GM13977 (cell line): ENCODE results near the gene PGD.

Experiments
- DNase-seq: peaks from one replicate; pipeline ENCODE4 v3.0.0; 2012; ENCODE audit warnings: low spot score
- in situ Hi-C: fragments of 300-500 bp; cut with MboI; formaldehyde crosslinking; loops from one replicate; pipeline ENCODE4 v1.12.0; 2022; ENCODE audit warnings: low sequenced_read_pairs, low pct_unique_long_range_greater_than_20kb, mixed read lengths, inconsistent platforms; ENCODE audit not compliant: unreplicated experiment
- TF ChIP-seq, protein P1 (sequence below): IDR thresholded peaks from 2 replicates; pipeline ENCODE4 v1.5.1; 2012; ENCODE audit warnings: mild to moderate bottlenecking, control low read depth; ENCODE audit not compliant: insufficient read depth; ENCODE audit errors: extremely low read depth, missing control alignments

The PGD gene

GRCh38 chr1:10434590-10434989 lies 35.7 kb downstream of the PGD start:
- TF ChIP-seq, protein P1, sequence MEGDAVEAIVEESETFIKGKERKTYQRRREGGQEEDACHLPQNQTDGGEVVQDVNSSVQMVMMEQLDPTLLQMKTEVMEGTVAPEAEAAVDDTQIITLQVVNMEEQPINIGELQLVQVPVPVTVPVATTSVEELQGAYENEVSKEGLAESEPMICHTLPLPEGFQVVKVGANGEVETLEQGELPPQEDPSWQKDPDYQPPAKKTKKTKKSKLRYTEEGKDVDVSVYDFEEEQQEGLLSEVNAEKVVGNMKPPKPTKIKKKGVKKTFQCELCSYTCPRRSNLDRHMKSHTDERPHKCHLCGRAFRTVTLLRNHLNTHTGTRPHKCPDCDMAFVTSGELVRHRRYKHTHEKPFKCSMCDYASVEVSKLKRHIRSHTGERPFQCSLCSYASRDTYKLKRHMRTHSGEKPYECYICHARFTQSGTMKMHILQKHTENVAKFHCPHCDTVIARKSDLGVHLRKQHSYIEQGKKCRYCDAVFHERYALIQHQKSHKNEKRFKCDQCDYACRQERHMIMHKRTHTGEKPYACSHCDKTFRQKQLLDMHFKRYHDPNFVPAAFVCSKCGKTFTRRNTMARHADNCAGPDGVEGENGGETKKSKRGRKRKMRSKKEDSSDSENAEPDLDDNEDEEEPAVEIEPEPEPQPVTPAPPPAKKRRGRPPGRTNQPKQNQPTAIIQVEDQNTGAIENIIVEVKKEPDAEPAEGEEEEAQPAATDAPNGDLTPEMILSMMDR, result no peak
- in situ Hi-C loops, result loop anchor here (10.0 kb wide), 1 partner anchor 50 kb away; no protein-coding TSS in a partner anchor
- no peak for DNase-seq

DNA sequence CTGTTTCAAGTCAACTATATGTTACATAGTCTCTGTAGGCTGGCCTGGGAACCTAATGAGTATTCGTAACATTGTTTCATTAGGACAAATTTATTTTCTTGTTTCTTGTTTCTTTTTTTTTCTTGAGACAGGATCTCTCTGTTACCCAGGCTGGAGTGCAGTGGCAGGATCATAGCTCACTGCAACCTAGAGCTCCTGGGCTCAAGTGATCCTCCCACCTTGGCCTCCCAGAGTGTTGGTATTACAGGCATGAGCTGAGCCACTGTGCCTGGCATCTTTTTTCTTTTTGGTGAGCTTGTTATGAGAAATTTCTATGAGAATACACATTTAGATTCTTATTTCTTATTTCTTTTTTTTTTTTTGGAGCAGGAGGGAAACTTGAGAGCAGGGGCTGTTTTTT lies 38.2 kb downstream of the PGD start:
- no peak for DNase-seq
- in situ Hi-C loops, result loop anchor here (10.0 kb wide), 1 partner anchor 48 kb away; no protein-coding TSS in a partner anchor
- TF ChIP-seq, protein P1, result no peak

GRCh38 chr1:10438677-10439163 lies 39.9 kb downstream of the PGD start:
- TF ChIP-seq, protein P1, result no peak
- no peak for DNase-seq
- in situ Hi-C loops, result loop anchor here (10.0 kb wide), 1 partner anchor 46 kb away; no protein-coding TSS in a partner anchor

- no peak for DNase-seq
- in situ Hi-C loops, result no loop called here
- TF ChIP-seq, protein P1, result no peak
Measured at GRCh38 chr1:10440305-10440704, 41.4 kb downstream of the PGD start.

DNA sequence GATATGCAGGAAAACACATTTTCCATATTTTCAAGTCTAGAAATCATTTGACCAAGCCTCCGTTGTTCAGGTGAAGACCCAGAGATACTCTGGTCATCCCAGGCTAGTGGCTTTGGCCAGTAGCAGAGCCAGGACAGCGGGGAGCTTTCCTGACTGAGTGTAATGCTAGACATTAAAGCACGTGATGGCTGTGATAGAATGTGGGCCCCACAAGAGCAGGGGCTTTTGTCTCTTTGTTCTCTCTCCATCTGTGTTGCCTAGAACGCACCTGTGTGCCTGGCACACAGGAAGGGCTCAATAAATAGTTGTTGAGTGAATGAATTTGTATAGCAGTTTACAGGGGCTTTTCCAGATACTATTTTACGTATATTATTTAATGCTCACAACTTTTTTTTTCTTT lies 41.9 kb downstream of the PGD start:
- DNase-seq, result no peak
- in situ Hi-C loops, result no loop called here

GRCh38 chr1:10444248-10444647 lies 45.4 kb downstream of the PGD start:
- no peak for DNase-seq
- TF ChIP-seq, protein P1, result no peak
- in situ Hi-C loops, result no loop called here

More for the DNA sequence above, 41.9 kb downstream of the PGD start:
- TF ChIP-seq, protein P1, result no peak
